HG02852 (cell line): Measurements from ENCODE around the gene CGB8.
"Not testable (repeated sequence)": the region's sequence is repeated elsewhere in the genome, so short reads cannot be mapped to it uniquely, and the experiment has no call there.

Source experiments
- ATAC-seq: cut with Tn5 transposase; IDR thresholded peaks from one replicate; pipeline ENCODE4 v1.9.1; 2021; ENCODE audit warnings: mild to moderate bottlenecking, moderate library complexity; ENCODE audit not compliant: unreplicated experiment

CGB8 gene

GRCh38 chr19:49065905-49066512, 17.1 kb upstream of the CGB8 start:
- no peak for ATAC-seq

GRCh38 chr19:49064768-49065611, 16.1 kb upstream of the CGB8 start, which contains the start of gene NTF4:
Gene NTF4, minus strand, starts transcription at chr19:49064818. Its CDS starts 2,821 bp downstream, at chr19:49061997.
- no peak for ATAC-seq

- no peak for ATAC-seq
These were observed 15.2 kb upstream of the CGB8 start for GRCh38 chr19:49064029-49064629.

- no peak for ATAC-seq
These were observed 12.5 kb upstream of the CGB8 start for GRCh38 chr19:49061445-49061844.

GRCh38 chr19:49061000-49061399, 12.1 kb upstream of the CGB8 start:
- no peak for ATAC-seq

GRCh38 chr19:49059053-49059452, 10.1 kb upstream of the CGB8 start:
- ATAC-seq: no peak

GRCh38 chr19:49058562-49058961, 9.7 kb upstream of the CGB8 start:
- no peak for ATAC-seq

- no peak for ATAC-seq
These were observed 8.8 kb upstream of the CGB8 start, which contains the start of gene CGB7 for GRCh38 chr19:49057636-49058234. Gene CGB7, minus strand, starts transcription at chr19:49057749. Its CDS starts 2,374 bp downstream, at chr19:49055375.

- not testable (repeated sequence) for ATAC-seq
These were observed 8.1 kb upstream of the CGB8 start for GRCh38 chr19:49056902-49057596.

- no peak for ATAC-seq
These were observed 7.4 kb upstream of the CGB8 start for GRCh38 chr19:49056101-49056901.

- ATAC-seq: not testable (repeated sequence)
These were observed 1.6 kb upstream of the CGB8 start for GRCh38 chr19:49050376-49051033.

GRCh38 chr19:49049834-49050233, 923 bp upstream of the CGB8 start:
- not testable (repeated sequence) for ATAC-seq

- not testable (repeated sequence) for ATAC-seq
These were observed 5.4 kb downstream of the CGB8 start, which contains the start of gene CGB5 for GRCh38 chr19:49043548-49043947. Gene CGB5, plus strand, starts transcription at chr19:49043848. Its CDS starts 362 bp downstream, at chr19:49044210.

- ATAC-seq: not testable (repeated sequence)
These were observed 6.2 kb downstream of the CGB8 start for GRCh38 chr19:49042666-49043065.

GRCh38 chr19:49042177-49042576, 6.7 kb downstream of the CGB8 start:
- ATAC-seq: no peak

- not testable (repeated sequence) for ATAC-seq
These were observed 9.2 kb downstream of the CGB8 start for GRCh38 chr19:49039736-49040135.

- ATAC-seq: not testable (repeated sequence)
These were observed 10.2 kb downstream of the CGB8 start for GRCh38 chr19:49038557-49039276.

GRCh38 chr19:49038111-49038510, 10.8 kb downstream of the CGB8 start:
- not testable (repeated sequence) for ATAC-seq
